Hepatocyte (in vitro differentiated cells): ENCODE measurements around the gene STARD9. TPM values are rescaled to one million over a fixed set of nuclear protein-coding genes. Genes with fewer than 3 reads are reported as not detected.

Experiments used
- DNase-seq: peaks from one replicate; pipeline ENCODE4 v3.0.0-alpha.2; 2016; ENCODE audit warnings: low spot score
- H2AFZ ChIP-seq: fragments of 200-600 bp; sonication (generic); 2 replicates; pipeline ENCODE4 v1.6.0; 2016; ENCODE audit warnings: antibody characterized with exemption, mild to moderate bottlenecking
- H3K27ac ChIP-seq: fragments of 200-600 bp; sonication (generic); 2 replicates; pipeline ENCODE4 v1.5.1; 2016; ENCODE audit warnings: mild to moderate bottlenecking
- H3K27me3 ChIP-seq: fragments of 200-600 bp; sonication (generic); 2 replicates; pipeline ENCODE4 v1.6.1; 2016
- H3K36me3 ChIP-seq: fragments of 200-600 bp; sonication (generic); replicated peaks from 2 replicates; pipeline ENCODE4 v1.5.1; 2016; ENCODE audit warnings: low read depth; ENCODE audit not compliant: insufficient read depth
- H3K4me1 ChIP-seq: fragments of 200-600 bp; sonication (generic); 2 replicates; pipeline ENCODE4 v1.5.1; 2016; ENCODE audit warnings: mild to moderate bottlenecking, moderate library complexity; ENCODE audit not compliant: insufficient read depth
- H3K4me2 ChIP-seq: fragments of 200-600 bp; sonication (generic); 2 replicates; pipeline ENCODE4 v1.6.0; 2016
- H3K4me3 ChIP-seq: fragments of 200-600 bp; sonication (generic); 2 replicates; pipeline ENCODE4 v1.5.1; 2016; ENCODE audit warnings: mild to moderate bottlenecking
- H3K79me2 ChIP-seq: fragments of 200-600 bp; sonication (generic); 2 replicates; pipeline ENCODE4 v1.6.0; 2017; ENCODE audit warnings: mild to moderate bottlenecking
- H3K9me2 ChIP-seq: fragments of 200-600 bp; sonication (generic); replicated peaks from 2 replicates; pipeline ENCODE4 v1.6.0; 2017; ENCODE audit warnings: mild to moderate bottlenecking; ENCODE audit not compliant: insufficient read depth
- H3K9me3 ChIP-seq: fragments of 200-600 bp; sonication (generic); 2 replicates; pipeline ENCODE4 v1.5.1; 2016; ENCODE audit warnings: low read depth, mild to moderate bottlenecking
- H4K20me1 ChIP-seq: fragments of 200-600 bp; sonication (generic); 2 replicates; pipeline ENCODE4 v1.6.0; 2016; ENCODE audit warnings: mild to moderate bottlenecking; ENCODE audit not compliant: insufficient read depth, poor library complexity, severe bottlenecking
- EZH2 ChIP-seq: fragments of 200-600 bp; sonication (generic); IDR thresholded peaks from 2 replicates; pipeline ENCODE4 v1.6.1; 2016; ENCODE audit warnings: antibody characterized with exemption, mild to moderate bottlenecking, borderline replicate concordance
- EZH2phosphoT487 ChIP-seq: fragments of 200-600 bp; sonication (generic); IDR thresholded peaks from one replicate; pipeline ENCODE4 v1.6.1; 2018; ENCODE audit warnings: antibody characterized with exemption, mild to moderate bottlenecking, low read depth, moderate library complexity; ENCODE audit not compliant: unreplicated experiment, severe bottlenecking
- WGBS: methylation state at CpG from one replicate; pipeline ENCODE4 v1.1.6; 2016; ENCODE audit warnings: low lambda C conversion rate; ENCODE audit errors: missing lambda C conversion rate; 5-methylcytosine and 5-hydroxymethylcytosine counted together
- polyA plus RNA-seq: library from polyadenylated mRNA; unstranded; fragments of >200 nt; fragmentation: Nextera tagmentation; extraction: Ambion mirVana; gene quantifications from 2 replicates; pipeline ENCODE4 v1.2.1, GENCODE V29; 2016
- total RNA-seq: library from RNA; depleted of rRNA; stranded (reverse); fragments of >200 nt; gene quantifications from 2 replicates; pipeline ENCODE4 v1.2.3, GENCODE V29; 2014
- TF ChIP-seq, protein P1 (sequence below): fragments of 200-600 bp; sonication (generic); IDR thresholded peaks from 2 replicates; pipeline ENCODE4 v1.5.1; 2016; ENCODE audit warnings: antibody characterized with exemption, mild to moderate bottlenecking; ENCODE audit not compliant: poor library complexity

The STARD9 gene
- total and polyA plus RNA-seq, 2 experiments from 2014 or later, result 0.50 to 3.0 TPM

DNA sequence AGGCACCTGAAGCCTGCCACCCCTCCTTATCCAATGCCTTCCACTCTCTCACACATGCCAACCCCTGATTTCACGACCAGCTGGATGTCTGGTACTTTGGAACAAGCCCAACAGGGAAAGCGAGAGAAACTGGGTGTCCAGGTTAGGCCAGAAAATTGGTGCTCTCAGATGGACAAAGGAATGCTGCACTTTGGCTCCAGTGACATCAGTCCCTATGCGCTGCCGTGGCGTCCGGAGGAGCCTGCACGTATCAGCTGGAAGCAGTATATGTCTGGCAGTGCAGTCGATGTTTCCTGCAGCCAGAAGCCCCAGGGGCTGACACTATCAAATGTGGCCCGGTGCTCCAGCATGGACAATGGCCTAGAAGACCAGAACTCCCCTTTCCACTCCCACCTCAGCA, 116.4 kb downstream of the STARD9 start:
- 92% methylated on average over 9 of the region's 9 CpGs for WGBS
- Histone ChIP-seq H4K20me1 (no peaks in the 10 kb centered on the region), H3K9me3 (no peaks in the 10 kb centered on the region), H2AFZ (no peak overlapping the region), H3K4me2 (no peak overlapping the region), H3K27me3 (no peaks in the 10 kb centered on the region), H3K79me2 (no peaks in the 10 kb centered on the region), H3K9me2 (no peaks in the 10 kb centered on the region), H3K27ac (no peak overlapping the region), H3K4me1 (no peaks in the 10 kb centered on the region), H3K36me3 (no peaks in the 10 kb centered on the region), H3K4me3 (no peak overlapping the region)
- no peak for DNase-seq
- TF ChIP-seq EZH2phosphoT487 (no peak), EZH2 (no peak)
- TF ChIP-seq, protein P1, sequence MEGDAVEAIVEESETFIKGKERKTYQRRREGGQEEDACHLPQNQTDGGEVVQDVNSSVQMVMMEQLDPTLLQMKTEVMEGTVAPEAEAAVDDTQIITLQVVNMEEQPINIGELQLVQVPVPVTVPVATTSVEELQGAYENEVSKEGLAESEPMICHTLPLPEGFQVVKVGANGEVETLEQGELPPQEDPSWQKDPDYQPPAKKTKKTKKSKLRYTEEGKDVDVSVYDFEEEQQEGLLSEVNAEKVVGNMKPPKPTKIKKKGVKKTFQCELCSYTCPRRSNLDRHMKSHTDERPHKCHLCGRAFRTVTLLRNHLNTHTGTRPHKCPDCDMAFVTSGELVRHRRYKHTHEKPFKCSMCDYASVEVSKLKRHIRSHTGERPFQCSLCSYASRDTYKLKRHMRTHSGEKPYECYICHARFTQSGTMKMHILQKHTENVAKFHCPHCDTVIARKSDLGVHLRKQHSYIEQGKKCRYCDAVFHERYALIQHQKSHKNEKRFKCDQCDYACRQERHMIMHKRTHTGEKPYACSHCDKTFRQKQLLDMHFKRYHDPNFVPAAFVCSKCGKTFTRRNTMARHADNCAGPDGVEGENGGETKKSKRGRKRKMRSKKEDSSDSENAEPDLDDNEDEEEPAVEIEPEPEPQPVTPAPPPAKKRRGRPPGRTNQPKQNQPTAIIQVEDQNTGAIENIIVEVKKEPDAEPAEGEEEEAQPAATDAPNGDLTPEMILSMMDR, result no peak

DNA sequence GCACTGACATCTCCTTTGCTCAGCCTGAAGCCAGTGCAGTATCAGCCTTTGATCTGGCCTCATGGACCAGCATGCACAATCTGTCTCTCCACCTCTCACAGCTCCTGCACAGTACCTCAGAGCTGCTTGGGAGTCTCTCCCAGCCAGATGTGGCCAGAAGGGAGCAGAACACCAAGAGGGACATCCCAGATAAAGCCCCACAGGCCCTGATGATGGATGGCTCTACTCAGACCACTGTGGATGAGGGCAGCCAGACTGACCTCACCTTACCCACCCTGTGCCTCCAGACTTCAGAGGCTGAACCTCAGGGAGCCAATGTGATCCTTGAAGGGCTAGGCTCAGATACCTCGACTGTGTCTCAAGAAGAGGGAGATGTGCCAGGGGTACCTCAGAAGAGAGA, 117.1 kb downstream of the STARD9 start:
- no peaks in the 10 kb centered on the region for H3K36me3 ChIP-seq
- 89% methylated on average over 1 of the region's 1 CpG for WGBS
- H3K79me2 ChIP-seq, result no peaks in the 10 kb centered on the region
- no peaks in the 10 kb centered on the region for H3K9me3 ChIP-seq
- H3K27me3 ChIP-seq, result no peaks in the 10 kb centered on the region
- no peak overlapping the region for H3K4me3 ChIP-seq
- H3K27ac ChIP-seq, result no peak overlapping the region
- H4K20me1 ChIP-seq, result no peaks in the 10 kb centered on the region
- no peak overlapping the region for H3K4me2 ChIP-seq
- no peaks in the 10 kb centered on the region for H3K4me1 ChIP-seq
- no peak overlapping the region for H2AFZ ChIP-seq
- TF ChIP-seq EZH2 (no peak), EZH2phosphoT487 (no peak)
- TF ChIP-seq, protein P1, result no peak
- no peaks in the 10 kb centered on the region for H3K9me2 ChIP-seq
- no peak for DNase-seq

DNA sequence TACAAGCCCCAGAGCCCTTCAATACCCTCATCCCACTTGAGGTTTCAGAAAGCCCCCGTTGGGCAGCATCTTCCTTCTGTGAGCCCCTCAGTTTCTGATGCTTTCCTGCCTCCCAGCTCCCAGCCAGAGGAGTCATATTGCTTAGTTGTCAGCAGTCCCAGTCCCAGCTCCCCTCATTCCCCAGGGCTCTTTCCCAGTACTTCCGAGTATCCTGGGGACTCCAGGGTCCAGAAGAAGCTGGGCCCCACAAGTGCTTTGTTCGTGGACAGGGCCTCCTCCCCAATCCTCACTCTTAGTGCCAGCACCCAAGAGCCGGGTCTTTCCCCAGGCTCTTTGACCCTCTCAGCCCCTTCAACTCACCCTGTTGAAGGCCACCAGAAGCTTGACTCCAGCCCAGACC, 117.6 kb downstream of the STARD9 start:
- no peak overlapping the region for H2AFZ ChIP-seq
- no peak for DNase-seq
- no peak for TF ChIP-seq EZH2phosphoT487
- TF ChIP-seq, protein P1, result no peak
- TF ChIP-seq EZH2, result no peak
- H3K27me3 ChIP-seq, result no peaks in the 10 kb centered on the region
- 97% methylated on average over 4 of the region's 4 CpGs for WGBS
- H3K36me3 ChIP-seq, result no peaks in the 10 kb centered on the region
- no peaks in the 10 kb centered on the region for H3K9me2 ChIP-seq
- no peaks in the 10 kb centered on the region for H3K79me2 ChIP-seq
- H3K4me3 ChIP-seq, result no peak overlapping the region
- H3K27ac ChIP-seq, result no peak overlapping the region
- no peaks in the 10 kb centered on the region for H3K9me3 ChIP-seq
- no peaks in the 10 kb centered on the region for H3K4me1 ChIP-seq
- no peak overlapping the region for H3K4me2 ChIP-seq
- H4K20me1 ChIP-seq, result no peaks in the 10 kb centered on the region

DNA sequence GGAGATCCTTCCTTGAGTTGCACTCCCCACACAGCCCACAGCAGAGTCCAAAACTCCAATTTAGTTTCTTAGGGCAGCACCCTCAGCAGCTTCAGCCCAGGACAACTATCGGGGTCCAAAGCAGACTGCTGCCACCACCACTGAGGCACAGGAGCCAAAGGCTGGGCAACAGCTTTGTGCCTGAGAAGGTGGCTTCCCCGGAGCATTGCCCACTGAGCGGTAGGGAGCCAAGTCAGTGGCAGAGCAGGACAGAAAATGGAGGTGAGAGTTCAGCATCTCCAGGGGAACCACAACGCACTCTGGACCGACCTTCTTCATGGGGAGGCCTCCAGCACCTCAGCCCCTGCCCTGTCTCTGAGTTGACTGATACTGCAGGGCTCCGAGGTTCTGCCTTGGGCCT, 118.1 kb downstream of the STARD9 start:
- no peak overlapping the region for H3K4me2 ChIP-seq
- H3K27me3 ChIP-seq, result no peaks in the 10 kb centered on the region
- H2AFZ ChIP-seq, result no peak overlapping the region
- no peaks in the 10 kb centered on the region for H4K20me1 ChIP-seq
- TF ChIP-seq EZH2 (no peak), EZH2phosphoT487 (no peak)
- TF ChIP-seq, protein P1, result no peak
- no peaks in the 10 kb centered on the region for H3K9me3 ChIP-seq
- H3K4me1 ChIP-seq, result no peaks in the 10 kb centered on the region
- no peak for DNase-seq
- 92% methylated on average over 6 of the region's 6 CpGs for whole genome bisulfite sequencing
- no peak overlapping the region for H3K27ac ChIP-seq
- H3K4me3 ChIP-seq, result no peak overlapping the region
- H3K9me2 ChIP-seq, result no peaks in the 10 kb centered on the region
- H3K79me2 ChIP-seq, result no peaks in the 10 kb centered on the region
- H3K36me3 ChIP-seq, result no peaks in the 10 kb centered on the region
